Activated B cell treated with CpG ODN at 0.5 μM for 24 hours (primary cell): ENCODE data around the gene IRGC. TPM values are rescaled to one million over a fixed set of nuclear protein-coding genes. Genes with fewer than 3 reads are reported as not detected.

Experiments used
- ATAC-seq: fragments of 200-7000 bp; cut with Tn5 transposase; one replicate; pipeline ENCODE4 v1.10.0; 2021; ENCODE audit warnings: low read depth, mild to moderate bottlenecking, moderate library complexity
- CTCF ChIA-PET: fragments of 350-600 bp; sonication (Branson Sonifier 250); formaldehyde crosslinking; loops from one replicate; lab custom pipeline; 2021; ENCODE audit warnings: antibody characterized with exemption; lab: Charles Lee
- POLR2A ChIA-PET: fragments of 350-600 bp; sonication (Branson Sonifier 250); formaldehyde crosslinking; loops from one replicate; lab custom pipeline; 2021; ENCODE audit warnings: antibody characterized with exemption; lab: Charles Lee
- DNase-seq: peaks from one replicate; pipeline ENCODE4 v3.0.0; 2022
- H3K27ac Mint-ChIP-seq: one replicate; pipeline ENCODE4 v1.8.0; 2020; ENCODE audit warnings: mixed read lengths
- H3K27me3 Mint-ChIP-seq: one replicate; pipeline ENCODE4 v1.8.0; 2021; ENCODE audit warnings: mixed read lengths
- H3K36me3 Mint-ChIP-seq: one replicate; pipeline ENCODE4 v1.8.0; 2021; ENCODE audit warnings: low read depth, mixed read lengths
- H3K4me1 Mint-ChIP-seq: one replicate; pipeline ENCODE4 v1.8.0; 2021; ENCODE audit warnings: mixed read lengths
- H3K4me3 Mint-ChIP-seq: one replicate; pipeline ENCODE4 v1.8.0; 2020; ENCODE audit warnings: mild to moderate bottlenecking, mixed read lengths
- H3K9me3 Mint-ChIP-seq: one replicate; pipeline ENCODE4 v1.8.0; 2020; ENCODE audit warnings: mixed read lengths
- intact Hi-C: fragments of 100-400 bp; cut with micrococcal nuclease; formaldehyde crosslinking; loops from one replicate; pipeline ENCODE4 v1.15.1; 2024
- total RNA-seq: library from RNA; stranded (reverse); gene quantifications from 2 replicates; pipeline ENCODE4 v1.2.3, GENCODE V29; 2022
- TF ChIP-seq, protein P1 (sequence below): fragments of 200-600 bp; IDR thresholded peaks from one replicate; pipeline ENCODE4 v1.8.0; 2022; ENCODE audit warnings: antibody characterized with exemption, mild to moderate bottlenecking

Gene IRGC
- total RNA-seq, 1 donor from 2014 or later: not detected

DNA sequence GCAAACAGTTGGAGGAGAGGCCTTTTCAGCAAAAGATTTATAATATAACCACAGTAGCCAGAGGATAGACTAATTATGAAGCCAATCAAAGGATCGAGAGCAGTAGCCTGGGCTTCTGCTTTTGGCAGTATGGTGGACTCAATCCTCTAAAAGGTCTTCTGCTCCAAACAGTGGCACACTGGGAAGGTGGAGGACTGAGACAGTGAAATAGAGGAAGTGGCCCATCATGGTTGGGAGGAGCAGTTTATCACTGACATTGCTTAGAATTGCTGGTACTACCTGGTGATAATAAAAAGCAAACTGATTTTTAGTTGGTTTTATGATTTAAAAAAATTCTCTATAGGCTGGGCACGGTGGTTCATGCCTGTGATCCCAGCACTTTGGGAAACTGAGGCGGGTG is 25.0 kb upstream of the IRGC start:
- TF ChIP-seq, protein P1, sequence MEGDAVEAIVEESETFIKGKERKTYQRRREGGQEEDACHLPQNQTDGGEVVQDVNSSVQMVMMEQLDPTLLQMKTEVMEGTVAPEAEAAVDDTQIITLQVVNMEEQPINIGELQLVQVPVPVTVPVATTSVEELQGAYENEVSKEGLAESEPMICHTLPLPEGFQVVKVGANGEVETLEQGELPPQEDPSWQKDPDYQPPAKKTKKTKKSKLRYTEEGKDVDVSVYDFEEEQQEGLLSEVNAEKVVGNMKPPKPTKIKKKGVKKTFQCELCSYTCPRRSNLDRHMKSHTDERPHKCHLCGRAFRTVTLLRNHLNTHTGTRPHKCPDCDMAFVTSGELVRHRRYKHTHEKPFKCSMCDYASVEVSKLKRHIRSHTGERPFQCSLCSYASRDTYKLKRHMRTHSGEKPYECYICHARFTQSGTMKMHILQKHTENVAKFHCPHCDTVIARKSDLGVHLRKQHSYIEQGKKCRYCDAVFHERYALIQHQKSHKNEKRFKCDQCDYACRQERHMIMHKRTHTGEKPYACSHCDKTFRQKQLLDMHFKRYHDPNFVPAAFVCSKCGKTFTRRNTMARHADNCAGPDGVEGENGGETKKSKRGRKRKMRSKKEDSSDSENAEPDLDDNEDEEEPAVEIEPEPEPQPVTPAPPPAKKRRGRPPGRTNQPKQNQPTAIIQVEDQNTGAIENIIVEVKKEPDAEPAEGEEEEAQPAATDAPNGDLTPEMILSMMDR: no peak
- Mint-ChIP-seq H3K36me3 (no peaks in the 10 kb centered on the region), H3K27ac (no peak overlapping the region), H3K4me3 (no peak overlapping the region), H3K27me3 (peaks cover 6% of the 10 kb centered on the region), H3K4me1 (no peaks in the 10 kb centered on the region), H3K9me3 (peaks cover 22% of the 10 kb centered on the region)
- DNase-seq: no peak
- CTCF ChIA-PET: no interaction called here
- POLR2A ChIA-PET: no interaction called here
- intact Hi-C loops: no loop called here
- no peak for ATAC-seq

DNA sequence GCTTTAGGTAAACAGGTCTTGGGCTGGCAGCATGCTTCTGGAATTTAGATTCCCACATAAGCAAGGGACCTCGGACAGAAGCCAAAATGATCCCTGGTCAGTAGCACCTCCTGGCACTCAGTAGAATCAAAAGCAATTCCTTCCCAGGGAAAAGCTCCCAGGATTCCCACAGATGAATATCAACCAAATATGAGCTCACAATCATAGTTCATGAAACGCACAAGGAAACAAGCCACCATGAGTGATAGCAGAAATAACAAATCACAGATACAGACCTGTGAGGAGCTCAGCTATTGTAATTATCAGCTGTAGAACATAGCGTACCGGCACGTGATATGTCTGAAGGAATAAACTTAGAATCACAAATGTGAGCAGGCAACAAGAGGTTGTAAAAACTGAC is 24.1 kb upstream of the IRGC start:
- Mint-ChIP-seq H3K27ac (no peak overlapping the region), H3K27me3 (peaks cover 6% of the 10 kb centered on the region), H3K9me3 (peaks cover 25% of the 10 kb centered on the region), H3K4me3 (no peak overlapping the region), H3K36me3 (no peaks in the 10 kb centered on the region), H3K4me1 (no peaks in the 10 kb centered on the region)
- ChIA-PET CTCF (no interaction called here), POLR2A (no interaction called here)
- intact Hi-C loops: no loop called here
- ATAC-seq (no peak), DNase-seq (no peak)
- TF ChIP-seq, protein P1: no peak

DNA sequence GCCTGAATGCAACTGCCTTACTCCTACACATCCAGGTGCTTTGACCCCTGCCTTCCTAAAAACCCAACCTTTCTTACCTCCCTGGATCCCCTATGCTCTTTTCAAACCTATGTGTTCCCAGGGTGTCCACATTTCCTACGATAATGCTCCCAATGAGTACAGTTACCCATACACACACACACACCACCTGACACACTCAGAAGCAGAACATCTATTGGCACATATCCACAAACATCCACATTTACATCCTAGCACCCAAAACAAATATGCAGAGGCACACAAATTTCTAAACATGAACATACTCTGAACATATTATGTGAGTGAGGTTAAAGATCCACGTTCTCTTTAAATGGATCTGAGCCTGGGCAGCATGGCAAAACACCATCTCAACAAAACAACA is 23.5 kb upstream of the IRGC start:
- H3K36me3 Mint-ChIP-seq: no peaks in the 10 kb centered on the region
- DNase-seq (no peak), ATAC-seq (no peak)
- ChIA-PET POLR2A (no interaction called here), CTCF (no interaction called here)
- H3K27me3 Mint-ChIP-seq: peaks cover 6% of the 10 kb centered on the region
- no peak overlapping the region for H3K4me3 Mint-ChIP-seq
- TF ChIP-seq, protein P1: no peak
- H3K9me3 Mint-ChIP-seq: peaks cover 25% of the 10 kb centered on the region
- intact Hi-C loops: no loop called here
- no peaks in the 10 kb centered on the region for H3K4me1 Mint-ChIP-seq
- no peak overlapping the region for H3K27ac Mint-ChIP-seq

DNA sequence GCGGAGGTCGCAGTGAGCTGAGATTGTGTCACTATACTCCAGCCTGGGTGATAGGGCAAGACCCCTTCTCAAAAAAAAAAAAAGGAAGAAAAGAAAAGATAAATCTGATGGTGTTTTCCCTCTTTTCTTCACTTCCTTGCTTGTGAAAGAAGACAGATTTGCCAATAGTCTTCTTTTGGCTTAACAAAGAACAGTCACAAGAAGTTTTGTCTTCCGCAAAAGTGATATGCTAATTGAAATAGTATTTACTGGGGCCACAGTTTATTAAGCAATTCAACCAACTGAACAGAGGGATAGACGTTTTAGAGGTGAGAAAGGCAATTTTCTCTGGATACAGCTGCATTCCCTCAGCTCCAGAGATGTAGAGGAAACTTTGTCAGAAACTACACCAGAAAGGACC is 23.0 kb upstream of the IRGC start:
- Mint-ChIP-seq H3K4me3 (no peak overlapping the region), H3K27me3 (peaks cover 6% of the 10 kb centered on the region), H3K36me3 (no peaks in the 10 kb centered on the region), H3K27ac (no peak overlapping the region), H3K9me3 (peaks cover 25% of the 10 kb centered on the region), H3K4me1 (no peaks in the 10 kb centered on the region)
- DNase-seq: no peak
- TF ChIP-seq, protein P1: no peak
- CTCF ChIA-PET: no interaction called here
- ATAC-seq: no peak
- POLR2A ChIA-PET: no interaction called here
- intact Hi-C loops: no loop called here

DNA sequence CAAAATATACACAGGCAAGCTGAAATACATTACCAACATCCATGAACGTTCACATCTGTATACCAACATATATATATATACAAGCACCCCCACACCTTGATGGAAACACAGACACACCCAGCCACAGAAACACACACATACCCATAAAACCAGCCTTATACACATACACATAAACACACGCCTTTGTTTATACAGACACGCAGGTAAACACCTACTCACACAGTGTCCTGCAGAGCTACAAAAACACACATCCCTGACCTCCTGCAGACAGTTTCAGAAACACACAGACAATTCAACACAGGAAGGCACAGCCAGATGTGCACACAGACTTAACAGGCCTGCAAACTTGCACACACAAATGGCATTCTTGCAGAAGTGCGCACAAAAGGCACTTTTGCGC is 21.3 kb upstream of the IRGC start:
- Mint-ChIP-seq H3K4me1 (peaks cover 4% of the 10 kb centered on the region), H3K27me3 (peaks cover 11% of the 10 kb centered on the region), H3K27ac (no peak overlapping the region), H3K9me3 (peaks cover 25% of the 10 kb centered on the region), H3K4me3 (no peak overlapping the region), H3K36me3 (no peaks in the 10 kb centered on the region)
- DNase-seq: no peak
- TF ChIP-seq, protein P1: no peak
- ATAC-seq: no peak
- POLR2A ChIA-PET: no interaction called here
- CTCF ChIA-PET: no interaction called here
- intact Hi-C loops: no loop called here
